Activated naive CD4-positive, alpha-beta T cell treated with anti-CD3 and anti-CD28 coated beads, Interleukin-2, amount 10 ng/mL, durations not matched to agents 7 days and 5 days (primary cell): ENCODE data around the gene GLE1.
"Not testable (repeated sequence)": the region's sequence is repeated elsewhere in the genome, so short reads cannot be mapped to it uniquely, and the experiment has no call there.

Experiments
- CTCF ChIA-PET: fragments of 350-600 bp; sonication (Branson Sonifier 250); formaldehyde crosslinking; loops from one replicate; lab custom pipeline; 2021; ENCODE audit warnings: antibody characterized with exemption; lab: Charles Lee
- DNase-seq: peaks from one replicate; pipeline ENCODE4 v3.0.0-alpha.2; 2020
- H3K27ac Mint-ChIP-seq: one replicate; pipeline ENCODE4 v1.8.0; 2021; ENCODE audit warnings: mild to moderate bottlenecking, moderate library complexity, mixed read lengths
- H3K27me3 Mint-ChIP-seq: one replicate; pipeline ENCODE4 v1.8.0; 2021; ENCODE audit warnings: mild to moderate bottlenecking, mixed read lengths
- H3K36me3 Mint-ChIP-seq: one replicate; pipeline ENCODE4 v1.8.0; 2021; ENCODE audit warnings: mixed read lengths
- H3K4me1 Mint-ChIP-seq: one replicate; pipeline ENCODE4 v1.8.0; 2021; ENCODE audit warnings: mixed read lengths
- H3K4me3 Mint-ChIP-seq: one replicate; pipeline ENCODE4 v1.8.0; 2021; ENCODE audit warnings: mild to moderate bottlenecking, moderate library complexity, mixed read lengths
- H3K9me3 Mint-ChIP-seq: one replicate; pipeline ENCODE4 v1.8.0; 2021; ENCODE audit warnings: mixed read lengths

The GLE1 gene

DNA sequence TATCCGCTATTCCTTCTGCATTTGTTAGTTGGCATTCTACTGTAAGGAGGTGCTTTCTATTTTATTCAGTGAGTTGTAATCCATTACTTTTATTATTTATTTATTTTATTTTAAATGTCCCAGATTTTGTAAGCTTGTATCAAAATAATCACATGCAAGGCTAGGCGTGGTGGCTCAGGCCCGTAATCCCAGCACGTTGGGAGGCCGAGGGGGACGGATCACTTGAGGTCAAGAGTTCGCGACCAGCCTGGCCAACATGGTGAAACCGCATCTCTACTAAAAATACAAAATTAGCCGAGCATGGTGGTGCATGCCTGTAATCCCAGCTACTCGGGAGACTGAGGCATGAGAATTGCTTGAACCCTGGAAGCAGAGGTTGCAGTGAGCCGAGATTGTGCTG is 1.4 kb downstream of the GLE1 start:
- not testable (repeated sequence) for H3K27me3 Mint-ChIP-seq, H3K9me3 Mint-ChIP-seq, DNase-seq
- Mint-ChIP-seq H3K27ac (peak overlapping the region; percentile 79), H3K36me3 (peaks cover 26% of the 10 kb centered on the region), H3K4me1 (peaks cover 31% of the 10 kb centered on the region), H3K4me3 (peak overlapping the region; percentile 100)
- CTCF ChIA-PET: interaction anchor here (0.6 kb wide), 1 partner anchor 67 kb away, joined by 3 read pairs; no protein-coding TSS in a partner anchor

GRCh38 chr9:128512820-128513219 is 8.3 kb downstream of the GLE1 start:
- CTCF ChIA-PET: interaction anchor here (1.7 kb wide), 1 partner anchor 14 kb away, joined by 4 read pairs; no protein-coding TSS in a partner anchor
- Mint-ChIP-seq H3K36me3 (peaks cover 49% of the 10 kb centered on the region), H3K27ac (no peak overlapping the region), H3K27me3 (no peaks in the 10 kb centered on the region), H3K9me3 (no peaks in the 10 kb centered on the region), H3K4me1 (peaks cover 15% of the 10 kb centered on the region), H3K4me3 (no peak overlapping the region)
- DNase-seq: no peak

DNA sequence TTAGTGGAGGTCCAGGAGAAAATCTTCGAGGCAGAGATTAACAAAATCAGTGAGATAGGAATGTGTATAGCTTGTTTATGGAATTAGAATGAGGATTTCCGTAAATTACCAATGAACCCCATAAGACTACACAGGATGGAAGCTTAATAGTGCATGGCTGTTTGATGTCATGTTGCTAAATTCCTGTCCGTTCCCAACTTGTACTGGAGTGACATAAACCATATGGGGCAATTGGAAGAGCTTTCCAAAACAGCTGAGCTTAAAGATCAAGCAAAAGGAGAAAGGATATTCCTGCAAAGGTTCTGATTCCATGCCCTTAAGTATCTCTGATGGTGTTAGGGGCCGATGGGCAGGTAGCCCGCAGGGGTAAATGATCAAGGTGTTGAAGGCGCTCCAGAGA is 17.4 kb downstream of the GLE1 start:
- DNase-seq: no peak
- H3K27ac Mint-ChIP-seq: no peak overlapping the region
- no peaks in the 10 kb centered on the region for H3K4me1 Mint-ChIP-seq
- H3K36me3 Mint-ChIP-seq: peaks cover 58% of the 10 kb centered on the region
- peaks cover 3% of the 10 kb centered on the region for H3K9me3 Mint-ChIP-seq
- CTCF ChIA-PET: no interaction called here
- H3K27me3 Mint-ChIP-seq: no peaks in the 10 kb centered on the region
- no peak overlapping the region for H3K4me3 Mint-ChIP-seq

- Mint-ChIP-seq H3K36me3 (peaks cover 51% of the 10 kb centered on the region), H3K27me3 (no peaks in the 10 kb centered on the region), H3K4me3 (no peak overlapping the region), H3K9me3 (peaks cover 3% of the 10 kb centered on the region), H3K4me1 (no peaks in the 10 kb centered on the region), H3K27ac (peak overlapping the region; percentile 58)
- no peak for DNase-seq
- CTCF ChIA-PET: no interaction called here
Measured at GRCh38 chr9:128523199-128523925, 18.8 kb downstream of the GLE1 start.

GRCh38 chr9:128526720-128527119 is 22.2 kb downstream of the GLE1 start:
- Mint-ChIP-seq H3K9me3 (no peaks in the 10 kb centered on the region), H3K4me1 (no peaks in the 10 kb centered on the region), H3K36me3 (peaks cover 50% of the 10 kb centered on the region), H3K27me3 (no peaks in the 10 kb centered on the region), H3K4me3 (no peak overlapping the region), H3K27ac (no peak overlapping the region)
- CTCF ChIA-PET: interaction anchor here (1.8 kb wide), 1 partner anchor 13 kb away, joined by 4 read pairs; no protein-coding TSS in a partner anchor
- no peak for DNase-seq

- CTCF ChIA-PET: interaction anchor here (1.1 kb wide), 1 partner anchor 90 kb away, joined by 3 read pairs; no protein-coding TSS in a partner anchor
- Mint-ChIP-seq H3K4me3 (no peak overlapping the region), H3K27me3 (no peaks in the 10 kb centered on the region), H3K4me1 (peaks cover 2% of the 10 kb centered on the region), H3K27ac (no peak overlapping the region), H3K9me3 (no peaks in the 10 kb centered on the region), H3K36me3 (peaks cover 46% of the 10 kb centered on the region)
- DNase-seq: no peak
Measured at GRCh38 chr9:128528445-128529160, 24.1 kb downstream of the GLE1 start.

DNA sequence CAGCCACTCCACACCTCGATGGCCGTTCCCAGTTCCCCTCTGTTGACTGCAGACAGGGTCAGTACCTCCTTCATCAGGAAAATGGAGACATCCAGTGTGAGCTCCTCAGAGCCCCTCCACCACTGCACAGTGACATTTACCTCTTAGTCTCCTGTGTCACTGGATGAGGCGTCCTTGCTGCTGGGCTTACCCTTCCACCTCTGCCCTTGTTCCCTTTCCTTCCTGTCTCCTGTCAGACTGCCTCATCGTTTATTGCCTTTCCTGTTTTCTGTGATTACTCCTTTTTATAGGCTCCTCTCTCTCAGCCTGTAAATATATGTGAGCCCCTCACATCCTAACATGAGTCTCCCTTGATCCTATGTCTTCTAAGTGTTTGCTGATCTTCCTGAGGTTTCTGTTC is 24.7 kb downstream of the GLE1 start:
- Mint-ChIP-seq H3K4me3 (no peak overlapping the region), H3K27me3 (no peaks in the 10 kb centered on the region), H3K4me1 (peaks cover 2% of the 10 kb centered on the region), H3K27ac (no peak overlapping the region), H3K36me3 (peaks cover 49% of the 10 kb centered on the region), H3K9me3 (no peaks in the 10 kb centered on the region)
- CTCF ChIA-PET: interaction anchor here (1.1 kb wide), 1 partner anchor 90 kb away, joined by 3 read pairs; no protein-coding TSS in a partner anchor
- no peak for DNase-seq

DNA sequence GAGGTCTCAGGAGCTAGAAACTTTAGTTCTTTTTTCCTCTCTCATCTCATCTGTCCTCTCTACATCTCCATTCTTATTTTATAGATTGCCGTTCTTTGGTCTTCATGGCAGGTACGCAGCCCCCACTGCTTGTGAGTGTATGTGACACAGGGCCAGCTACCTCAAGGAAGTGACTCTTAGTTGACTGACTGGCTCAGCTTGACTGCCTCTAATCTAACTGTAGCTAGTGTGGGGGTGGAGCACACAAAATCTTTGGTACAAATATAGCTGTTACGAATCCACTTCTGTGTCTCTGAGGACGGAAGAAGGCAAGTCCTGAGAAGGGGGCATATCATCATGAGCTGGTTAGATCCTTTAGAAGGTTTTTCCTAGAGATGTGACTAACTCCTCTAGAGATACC is 28.1 kb downstream of the GLE1 start:
- H3K4me1 Mint-ChIP-seq: peaks cover 2% of the 10 kb centered on the region
- H3K9me3 Mint-ChIP-seq: no peaks in the 10 kb centered on the region
- CTCF ChIA-PET: no interaction called here
- no peak for DNase-seq
- no peaks in the 10 kb centered on the region for H3K27me3 Mint-ChIP-seq
- peaks cover 42% of the 10 kb centered on the region for H3K36me3 Mint-ChIP-seq
- H3K27ac Mint-ChIP-seq: no peak overlapping the region
- H3K4me3 Mint-ChIP-seq: no peak overlapping the region

DNA sequence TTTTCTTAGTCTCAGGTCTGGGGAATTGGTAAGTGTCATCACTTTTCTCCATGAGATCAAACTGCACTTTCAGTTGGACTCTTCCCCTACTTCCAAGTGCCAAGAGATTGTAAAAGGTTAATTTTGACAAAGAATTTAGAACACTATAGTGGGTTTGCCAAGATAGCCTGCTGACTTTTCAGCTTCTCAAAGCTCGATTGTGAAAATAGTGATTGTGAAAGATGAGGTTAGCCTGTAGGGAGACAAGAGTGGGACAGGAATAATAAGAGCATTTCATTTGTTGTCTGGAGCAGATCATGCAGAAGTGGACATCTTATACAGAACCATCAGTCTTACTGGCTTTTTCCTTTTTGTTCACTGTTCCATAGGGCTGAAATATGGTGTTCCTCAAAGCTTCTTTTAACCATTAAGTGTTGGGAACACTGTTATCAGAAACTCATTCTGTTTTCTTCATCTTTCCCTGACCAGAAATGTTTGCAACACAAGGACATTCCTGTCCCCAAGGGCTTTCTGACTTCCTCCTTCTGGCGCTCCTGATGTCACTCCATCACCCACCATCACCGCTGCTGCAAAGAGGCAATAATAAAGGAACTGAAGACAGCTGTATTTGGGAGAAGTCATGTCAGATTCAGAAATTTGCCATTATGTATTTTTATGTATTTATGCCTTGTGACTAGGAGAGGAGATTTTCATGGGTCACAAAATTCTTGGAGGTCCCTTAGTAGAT is 36.3 kb downstream of the GLE1 start:
- no peaks in the 10 kb centered on the region for H3K9me3 Mint-ChIP-seq
- no peaks in the 10 kb centered on the region for H3K27me3 Mint-ChIP-seq
- peaks cover 51% of the 10 kb centered on the region for H3K36me3 Mint-ChIP-seq
- peaks cover 3% of the 10 kb centered on the region for H3K4me1 Mint-ChIP-seq
- DNase-seq: no peak
- CTCF ChIA-PET: interaction anchor here (1.1 kb wide), 1 partner anchor 11 kb away, joined by 3 read pairs; no protein-coding TSS in a partner anchor
- H3K4me3 Mint-ChIP-seq: no peak overlapping the region
- no peak overlapping the region for H3K27ac Mint-ChIP-seq

DNA sequence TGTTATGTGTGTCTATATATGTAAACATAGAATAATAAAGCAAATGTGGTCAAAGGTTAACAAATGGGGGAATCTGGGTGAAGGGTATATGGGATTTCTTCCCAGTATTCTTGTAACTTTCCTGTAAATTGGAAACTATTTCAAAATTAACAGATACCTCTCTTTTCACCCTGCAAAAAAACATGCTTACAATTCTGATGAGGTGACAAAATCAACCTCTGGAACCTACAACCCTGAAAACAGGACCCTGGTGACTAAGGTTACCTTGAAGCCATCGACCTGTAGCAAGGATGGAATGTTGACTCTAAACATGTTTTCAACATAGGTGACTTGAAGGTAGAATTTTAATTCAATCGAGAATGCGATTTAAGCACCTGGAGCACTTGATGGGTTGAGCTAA is 42.0 kb downstream of the GLE1 start:
- H3K4me1 Mint-ChIP-seq: peaks cover 26% of the 10 kb centered on the region
- no peak overlapping the region for H3K4me3 Mint-ChIP-seq
- H3K36me3 Mint-ChIP-seq: peaks cover 11% of the 10 kb centered on the region
- H3K27me3 Mint-ChIP-seq: no peaks in the 10 kb centered on the region
- no peaks in the 10 kb centered on the region for H3K9me3 Mint-ChIP-seq
- H3K27ac Mint-ChIP-seq: no peak overlapping the region
- CTCF ChIA-PET: no interaction called here
- DNase-seq: no peak

- Mint-ChIP-seq H3K27ac (no peak overlapping the region), H3K4me3 (no peak overlapping the region), H3K36me3 (peaks cover 1% of the 10 kb centered on the region), H3K27me3 (no peaks in the 10 kb centered on the region), H3K4me1 (peaks cover 32% of the 10 kb centered on the region), H3K9me3 (no peaks in the 10 kb centered on the region)
- CTCF ChIA-PET: no interaction called here
- DNase-seq: no peak
Measured at GRCh38 chr9:128548876-128549275, 44.4 kb downstream of the GLE1 start.

GRCh38 chr9:128550226-128550625 is 45.7 kb downstream of the GLE1 start:
- Mint-ChIP-seq H3K9me3 (no peaks in the 10 kb centered on the region), H3K36me3 (no peaks in the 10 kb centered on the region), H3K4me3 (peak overlapping the region; percentile 43), H3K27me3 (no peaks in the 10 kb centered on the region), H3K4me1 (peaks cover 32% of the 10 kb centered on the region), H3K27ac (peak overlapping the region; percentile 97)
- CTCF ChIA-PET: interaction anchor here (0.6 to 2.6 kb wide), 4 partner anchors 13 to 364 kb away, joined by 3 to 8 read pairs (median 4); no protein-coding TSS in a partner anchor
- DNase-seq: peak; percentile 29

GRCh38 chr9:128550770-128551656 is 46.5 kb downstream of the GLE1 start:
- H3K27me3 Mint-ChIP-seq: no peaks in the 10 kb centered on the region
- CTCF ChIA-PET: interaction anchor here (0.6 to 2.6 kb wide), 4 partner anchors 10 to 365 kb away, joined by 3 to 8 read pairs (median 4); no protein-coding TSS in a partner anchor
- no peaks in the 10 kb centered on the region for H3K36me3 Mint-ChIP-seq
- H3K4me3 Mint-ChIP-seq: peak overlapping the region; percentile 94
- H3K9me3 Mint-ChIP-seq: no peaks in the 10 kb centered on the region
- DNase-seq: peak; percentile 22
- H3K4me1 Mint-ChIP-seq: peaks cover 26% of the 10 kb centered on the region
- H3K27ac Mint-ChIP-seq: peak overlapping the region; percentile 97
